Superior temporal gyrus (tissue), 1 donor: Measurements from ENCODE around the gene SMAD1.
"Not testable (repeated sequence)": the region's sequence is repeated elsewhere in the genome, so short reads cannot be mapped to it uniquely, and the experiment has no call there.

Experiments used
- DNase-seq: peaks from one replicate; pipeline ENCODE4 v3.0.0-alpha.2; 2016; ENCODE audit errors: extremely low spot score

The SMAD1 gene

GRCh38 chr4:145528601-145529000 is 46.9 kb downstream of the SMAD1 start:
- DNase-seq, result no peak

DNA sequence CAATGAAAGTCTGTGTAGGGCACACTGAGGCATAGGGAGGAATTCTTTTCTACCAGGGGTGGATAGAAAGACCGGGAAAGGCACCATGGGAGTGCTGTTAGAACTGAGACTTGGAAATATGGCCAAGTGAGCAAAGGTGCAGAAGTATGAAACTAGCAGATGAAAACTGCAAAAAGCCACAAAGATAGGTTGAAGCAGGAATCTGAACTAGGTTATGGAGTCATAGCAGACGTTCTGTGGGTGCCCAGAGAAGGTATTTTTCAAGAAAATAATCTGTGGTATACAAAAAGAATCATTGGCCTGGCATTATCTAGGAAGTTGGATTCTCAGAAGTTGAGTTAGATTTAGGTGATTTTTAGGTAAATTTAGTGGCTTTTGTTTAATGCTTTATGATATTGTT is 48.5 kb downstream of the SMAD1 start:
- DNase-seq, result no peak

DNA sequence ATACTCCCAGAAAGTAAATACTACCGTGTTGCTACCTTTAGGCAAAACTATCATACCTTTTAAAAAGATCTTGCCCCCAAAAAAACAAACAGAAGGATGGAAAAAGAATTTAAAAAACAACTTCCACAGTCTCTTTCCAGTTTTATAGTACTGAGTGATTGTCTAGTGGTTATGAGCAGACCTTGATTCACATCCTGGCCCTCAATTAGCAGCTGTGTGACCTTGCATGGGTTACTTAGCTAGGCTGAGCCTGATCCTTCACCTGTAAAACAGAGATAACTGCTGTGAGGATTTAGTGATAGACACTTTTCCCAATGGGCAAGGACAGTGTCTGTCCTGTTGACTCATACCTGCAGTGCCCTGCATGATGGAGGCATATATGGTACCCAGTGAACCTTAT is 49.0 kb downstream of the SMAD1 start:
- no peak for DNase-seq

DNA sequence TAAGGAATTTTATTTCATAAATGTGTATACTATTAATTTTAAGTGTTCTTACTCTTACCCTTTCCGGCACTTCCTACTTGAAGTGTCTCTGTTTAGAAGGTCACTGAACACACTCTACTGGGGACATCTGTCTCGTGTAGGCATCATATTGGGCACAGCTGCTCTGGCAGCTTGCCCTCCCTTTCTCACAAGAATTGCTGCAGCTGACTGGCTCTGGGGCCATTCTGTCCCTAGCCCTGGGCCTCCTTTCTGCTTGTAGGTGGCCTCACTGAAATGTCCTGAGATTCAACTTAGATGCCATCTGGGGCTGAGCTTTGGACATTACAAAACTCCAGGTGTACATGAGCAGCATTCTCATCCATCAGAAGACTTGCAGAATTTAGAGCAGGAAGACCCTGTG is 49.6 kb downstream of the SMAD1 start:
- DNase-seq, result peak; percentile 78

DNA sequence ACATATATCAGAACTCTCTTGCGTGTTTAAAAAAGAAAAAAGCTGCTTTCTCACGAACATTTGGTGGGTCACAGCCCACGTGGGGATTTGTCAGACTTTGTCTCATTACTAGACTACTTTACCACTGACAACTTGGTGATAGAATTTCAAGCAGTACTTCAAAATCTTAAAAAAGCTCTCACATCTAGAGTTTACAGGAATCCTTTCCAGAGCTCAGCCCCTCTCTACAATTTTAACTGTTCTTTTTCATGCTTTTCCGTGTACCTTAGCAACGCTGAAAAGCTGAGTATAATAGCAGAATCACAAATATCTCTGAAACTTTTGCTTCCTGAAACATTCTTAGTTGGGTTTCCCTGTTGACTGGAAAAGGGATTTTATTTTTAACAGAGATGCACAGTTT is 50.2 kb downstream of the SMAD1 start:
- no peak for DNase-seq

DNA sequence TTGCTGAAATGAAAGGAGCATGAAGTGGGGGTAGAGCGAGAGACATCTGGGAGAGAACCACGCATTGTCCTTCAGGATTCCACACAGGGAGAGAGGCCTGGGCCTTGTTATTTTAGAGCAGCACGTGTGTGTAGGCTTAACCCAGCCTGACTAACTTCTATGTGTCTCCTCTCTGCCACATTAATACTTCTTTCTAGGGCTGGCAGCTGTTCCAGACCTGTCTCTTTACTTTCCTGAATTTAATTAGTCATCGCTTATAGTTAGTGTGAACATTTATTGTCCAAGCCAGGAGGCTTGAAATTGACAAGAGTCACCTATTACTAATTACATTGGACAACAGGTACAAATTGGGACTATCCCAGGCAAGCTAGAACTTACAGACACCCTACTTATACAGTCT is 51.3 kb downstream of the SMAD1 start:
- DNase-seq, result no peak

DNA sequence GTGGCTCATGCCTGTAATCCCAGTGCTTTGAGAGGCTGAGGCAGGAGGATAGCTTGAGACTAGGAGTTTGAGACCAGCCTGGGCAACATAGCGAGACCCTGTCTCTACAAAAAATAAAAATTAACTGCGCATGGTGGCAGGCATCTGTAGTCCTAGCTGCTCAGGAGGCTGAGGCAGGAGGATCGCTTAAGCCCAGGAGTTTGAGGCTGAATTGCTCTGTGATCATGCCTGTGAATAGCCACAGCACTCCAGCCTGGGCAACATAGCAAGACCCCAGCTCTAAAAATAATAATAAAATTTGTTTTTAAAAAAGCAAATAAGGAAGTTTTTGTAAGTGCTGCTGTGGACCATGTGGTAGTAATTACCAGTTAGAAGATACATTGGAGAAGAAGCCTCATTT is 51.8 kb downstream of the SMAD1 start:
- not testable (repeated sequence) for DNase-seq

- DNase-seq, result no peak
These were observed 52.3 kb downstream of the SMAD1 start for GRCh38 chr4:145533961-145534360.

DNA sequence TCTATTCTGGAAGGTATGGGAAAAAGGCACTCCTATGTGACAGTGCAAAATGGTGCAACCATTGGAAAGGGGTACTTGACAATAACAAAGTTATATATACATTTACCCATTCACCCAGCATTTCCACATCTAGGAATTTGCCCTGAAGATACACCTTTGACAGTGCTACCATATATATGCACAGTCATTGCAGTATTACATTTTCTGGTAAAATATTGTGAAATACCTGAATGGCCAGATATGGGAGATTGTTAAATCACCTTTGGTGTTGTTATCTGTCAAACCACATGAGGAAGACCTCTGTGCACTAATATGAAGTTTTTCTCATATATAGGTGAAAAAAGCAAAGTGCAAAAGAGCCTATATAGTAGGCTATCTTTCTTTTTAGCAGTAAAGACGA is 53.5 kb downstream of the SMAD1 start:
- DNase-seq, result no peak

- DNase-seq, result no peak
These were observed 54.4 kb downstream of the SMAD1 start for GRCh38 chr4:145536044-145536443.

DNA sequence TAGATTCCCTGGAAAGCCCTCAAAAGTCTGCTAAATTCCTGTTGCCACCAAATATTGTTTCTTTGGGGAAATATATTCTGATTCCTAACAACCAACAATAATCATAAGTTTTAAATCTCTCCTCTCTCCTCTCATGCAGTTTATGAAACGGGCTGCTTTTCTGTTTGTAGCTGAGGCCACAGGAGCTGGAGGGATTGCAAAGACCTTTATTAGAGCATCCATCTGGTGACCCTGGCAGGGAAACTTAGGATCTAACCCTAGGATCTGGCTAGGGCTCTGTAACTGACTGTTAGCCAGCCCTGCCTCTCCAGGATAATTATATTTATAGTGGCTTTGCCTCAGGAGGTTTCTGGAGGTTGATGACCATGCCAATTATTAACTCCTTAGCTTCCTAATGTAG is 56.9 kb downstream of the SMAD1 start:
- DNase-seq, result no peak

- DNase-seq, result no peak
These were observed 58.0 kb downstream of the SMAD1 start for GRCh38 chr4:145539671-145540070.

DNA sequence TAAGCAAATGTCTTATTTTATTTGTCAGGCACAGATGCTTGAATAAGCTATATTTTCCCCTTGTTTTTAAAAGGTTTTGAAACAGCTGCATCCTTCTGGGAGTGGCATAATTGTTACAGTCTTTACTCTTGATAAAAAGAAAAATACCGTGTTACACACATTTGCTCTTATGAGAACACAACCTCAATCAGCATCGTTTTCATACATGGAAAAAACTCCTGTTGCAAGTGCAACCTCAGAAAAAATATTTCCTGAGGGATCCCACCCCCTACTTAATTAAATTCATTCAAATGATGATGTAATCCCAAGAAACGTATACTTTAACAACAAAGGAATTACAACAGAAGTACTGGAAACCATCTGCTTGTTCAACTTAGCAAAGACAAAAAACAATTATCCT is 58.6 kb downstream of the SMAD1 start:
- DNase-seq, result no peak

GRCh38 chr4:145541346-145541745 is 59.7 kb downstream of the SMAD1 start:
- no peak for DNase-seq

DNA sequence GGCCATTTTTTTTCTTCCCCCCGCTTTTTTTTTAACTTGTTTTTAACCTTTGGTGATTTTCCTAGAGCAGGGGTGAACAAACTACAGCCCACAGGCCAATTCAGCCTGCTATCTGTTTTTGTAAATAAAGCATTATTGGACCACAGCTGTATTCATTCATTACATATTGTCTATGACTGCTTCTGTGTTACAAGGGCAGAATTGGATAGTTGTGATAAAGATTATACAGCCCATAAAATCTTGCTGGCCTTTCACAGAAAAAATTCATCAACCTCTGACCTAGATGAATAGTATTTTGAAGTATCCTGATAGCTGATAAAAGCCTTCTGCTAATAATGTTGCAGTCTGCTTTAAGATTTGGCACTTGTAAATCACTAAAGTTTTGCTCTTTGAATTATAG is 63.4 kb downstream of the SMAD1 start:
- no peak for DNase-seq

DNA sequence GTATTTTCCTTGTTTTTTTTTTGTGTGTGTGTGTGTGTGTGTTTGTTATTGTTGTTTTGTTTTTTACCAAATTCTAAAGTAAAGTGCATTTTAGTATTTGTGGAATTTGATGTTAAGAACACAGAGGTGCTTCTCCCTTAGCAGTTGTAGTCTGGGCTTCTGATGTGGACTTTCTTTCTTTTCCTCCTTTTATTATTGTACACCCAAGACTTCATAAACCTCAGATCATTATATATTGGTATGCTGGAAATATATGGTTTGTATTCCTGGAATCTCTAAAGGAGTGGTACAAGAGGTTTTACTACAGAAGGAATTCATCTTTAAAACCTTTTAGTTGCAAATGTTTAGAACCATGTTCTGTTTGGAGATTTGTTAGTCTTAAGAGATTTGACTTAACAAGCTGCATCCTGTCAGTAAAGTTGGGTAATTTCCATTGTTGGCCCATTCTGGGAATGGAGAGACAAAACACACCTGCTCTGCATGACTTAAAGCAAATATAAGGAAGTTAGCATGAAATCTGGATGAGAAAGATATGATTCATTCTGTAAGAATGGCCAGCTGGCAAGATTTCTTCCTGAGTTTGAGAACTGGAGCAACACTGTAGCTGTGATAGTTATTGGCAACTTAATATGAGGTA is 64.0 kb downstream of the SMAD1 start:
- peak; percentile 46 for DNase-seq

GRCh38 chr4:145546175-145546915 is 64.7 kb downstream of the SMAD1 start:
- no peak for DNase-seq

- DNase-seq, result no peak
These were observed 70.0 kb downstream of the SMAD1 start for GRCh38 chr4:145551660-145552059.

GRCh38 chr4:145552181-145552822 is 70.6 kb downstream of the SMAD1 start:
- DNase-seq, result no peak

GRCh38 chr4:145553375-145553774 is 71.7 kb downstream of the SMAD1 start:
- DNase-seq, result no peak

GRCh38 chr4:145554691-145555090 is 73.0 kb downstream of the SMAD1 start:
- no peak for DNase-seq

DNA sequence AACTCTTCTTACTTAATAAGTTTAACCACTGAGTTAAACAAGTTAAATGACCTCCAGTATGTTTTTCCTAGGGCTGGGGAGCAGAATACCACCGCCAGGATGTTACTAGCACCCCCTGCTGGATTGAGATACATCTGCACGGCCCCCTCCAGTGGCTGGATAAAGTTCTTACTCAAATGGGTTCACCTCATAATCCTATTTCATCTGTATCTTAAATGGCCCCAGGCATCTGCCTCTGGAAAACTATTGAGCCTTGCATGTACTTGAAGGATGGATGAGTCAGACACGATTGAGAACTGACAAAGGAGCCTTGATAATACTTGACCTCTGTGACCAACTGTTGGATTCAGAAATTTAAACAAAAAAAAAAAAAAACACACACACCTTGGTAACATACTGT is 76.1 kb downstream of the SMAD1 start:
- peak; percentile 80 for DNase-seq

- no peak for DNase-seq
These were observed 81.8 kb downstream of the SMAD1 start for GRCh38 chr4:145563293-145563985.
